Activated T-cell treated with anti-CD3 and anti-CD28 coated beads, Interleukin-2, amount 50 U/mL, for 4 hours (primary cell): ENCODE results near the gene C10orf71. TPM values are rescaled to one million over a fixed set of nuclear protein-coding genes. Genes with fewer than 3 reads are reported as not detected.

Experiments
- ATAC-seq, 2 donors: fragments of 200-7000 bp; cut with Tn5 transposase; one replicate each; pipeline ENCODE4 v1.10.0; 2021
- DNase-seq: peaks from one replicate; pipeline ENCODE4 v3.0.0-alpha.2; 2020
- H3K27me3 Mint-ChIP-seq: one replicate; pipeline ENCODE4 v1.8.0; 2021; ENCODE audit warnings: low read depth, mixed read lengths
- H3K36me3 Mint-ChIP-seq: one replicate; pipeline ENCODE4 v1.8.0; 2022; ENCODE audit warnings: mixed read lengths; ENCODE audit not compliant: insufficient read depth
- H3K4me1 Mint-ChIP-seq: one replicate; pipeline ENCODE4 v1.8.0; 2021; ENCODE audit warnings: low read depth, mixed read lengths
- H3K4me3 Mint-ChIP-seq: one replicate; pipeline ENCODE4 v1.8.0; 2021; ENCODE audit warnings: mild to moderate bottlenecking, moderate library complexity, mixed read lengths
- H3K9me3 Mint-ChIP-seq: one replicate; pipeline ENCODE4 v1.8.0; 2021; ENCODE audit warnings: mixed read lengths
- total RNA-seq, 3 donors: library from RNA; stranded (reverse); gene quantifications; one replicate each; pipeline ENCODE4 v1.2.1, GENCODE V29; 2021

Gene C10orf71
- total RNA-seq, 3 donors from 2014 or later, result not detected

DNA sequence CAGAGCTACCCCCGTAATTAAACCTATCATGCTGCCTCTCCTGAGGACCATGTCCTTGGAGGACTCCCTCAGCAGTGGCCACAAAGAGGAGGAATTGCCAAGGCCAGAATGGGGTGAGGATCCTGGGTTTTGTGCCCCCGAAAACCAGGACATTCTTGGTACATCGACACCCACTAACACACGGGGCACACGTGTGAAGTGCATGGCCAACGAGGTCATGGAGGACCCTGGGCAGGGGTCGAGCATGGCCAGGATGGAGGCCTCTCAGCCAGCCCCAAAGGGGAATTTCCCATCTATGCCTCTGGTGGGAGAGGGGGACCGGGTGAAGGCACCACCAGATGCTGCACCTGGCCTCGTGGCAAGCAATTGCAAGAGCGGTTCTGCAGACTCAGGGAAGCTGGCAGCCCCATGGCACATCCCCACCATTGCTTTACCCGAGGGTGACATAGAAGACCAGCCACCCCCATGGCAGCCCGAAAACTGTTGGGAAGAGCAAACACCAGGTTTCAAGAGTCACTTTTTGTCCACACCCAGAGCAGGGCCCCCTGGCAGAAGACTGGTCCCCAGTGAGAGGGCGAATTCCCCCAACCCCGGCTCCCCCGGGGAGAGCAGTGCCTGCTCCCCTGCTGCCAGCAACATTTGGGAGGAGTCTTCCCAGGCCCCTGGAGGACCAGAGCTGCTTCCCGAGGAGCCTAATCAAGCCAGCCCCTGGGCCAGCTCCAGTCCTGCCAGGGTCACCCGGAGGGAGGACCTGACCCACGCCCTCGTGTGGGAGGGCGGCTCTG is 26.4 kb downstream of the C10orf71 start:
- H3K9me3 Mint-ChIP-seq, result no peaks in the 10 kb centered on the region
- no peaks in the 10 kb centered on the region for H3K36me3 Mint-ChIP-seq
- no peaks in the 10 kb centered on the region for H3K4me1 Mint-ChIP-seq
- ATAC-seq, result no peak
- peaks cover 5% of the 10 kb centered on the region for H3K27me3 Mint-ChIP-seq
- DNase-seq, result no peak
- no peak overlapping the region for H3K4me3 Mint-ChIP-seq

- Mint-ChIP-seq H3K9me3 (no peaks in the 10 kb centered on the region), H3K36me3 (no peaks in the 10 kb centered on the region), H3K4me1 (no peaks in the 10 kb centered on the region), H3K4me3 (no peak overlapping the region), H3K27me3 (peaks cover 5% of the 10 kb centered on the region)
- no peak for ATAC-seq
- no peak for DNase-seq
Measured at GRCh38 chr10:49325916-49326783, 27.2 kb downstream of the C10orf71 start.

GRCh38 chr10:49327036-49327813 is 28.3 kb downstream of the C10orf71 start:
- no peaks in the 10 kb centered on the region for H3K9me3 Mint-ChIP-seq
- no peaks in the 10 kb centered on the region for H3K36me3 Mint-ChIP-seq
- peaks cover 5% of the 10 kb centered on the region for H3K27me3 Mint-ChIP-seq
- DNase-seq, result no peak
- H3K4me3 Mint-ChIP-seq, result no peak overlapping the region
- no peaks in the 10 kb centered on the region for H3K4me1 Mint-ChIP-seq
- no peak for ATAC-seq

GRCh38 chr10:49328401-49329145 is 29.6 kb downstream of the C10orf71 start:
- H3K27me3 Mint-ChIP-seq, result peaks cover 5% of the 10 kb centered on the region
- ATAC-seq, result no peak

DNA sequence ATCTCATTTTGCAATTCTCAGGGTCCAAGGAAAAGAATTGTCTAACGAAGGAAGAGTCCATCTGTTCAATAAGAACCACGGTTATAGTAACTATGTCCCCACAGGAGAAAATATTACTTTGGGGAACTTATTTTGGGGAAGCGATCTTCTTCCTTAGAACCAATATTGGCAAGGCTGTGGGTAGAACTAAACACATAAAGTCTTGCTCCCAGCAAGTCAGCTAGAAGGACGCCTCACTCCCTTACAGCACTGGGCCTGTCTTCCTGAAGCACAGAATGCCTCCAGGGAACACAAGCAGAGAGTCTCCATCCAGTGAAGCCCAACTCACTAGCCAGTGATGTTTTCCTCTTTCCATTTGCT is 30.2 kb downstream of the C10orf71 start:
- Mint-ChIP-seq H3K4me3 (no peak overlapping the region), H3K9me3 (no peaks in the 10 kb centered on the region)

More at GRCh38 chr10:49328401-49329145, 29.6 kb downstream of the C10orf71 start:
- H3K9me3 Mint-ChIP-seq, result no peaks in the 10 kb centered on the region
- H3K4me3 Mint-ChIP-seq, result no peak overlapping the region
- no peaks in the 10 kb centered on the region for H3K36me3 Mint-ChIP-seq
- DNase-seq, result no peak
- no peaks in the 10 kb centered on the region for H3K4me1 Mint-ChIP-seq

DNA sequence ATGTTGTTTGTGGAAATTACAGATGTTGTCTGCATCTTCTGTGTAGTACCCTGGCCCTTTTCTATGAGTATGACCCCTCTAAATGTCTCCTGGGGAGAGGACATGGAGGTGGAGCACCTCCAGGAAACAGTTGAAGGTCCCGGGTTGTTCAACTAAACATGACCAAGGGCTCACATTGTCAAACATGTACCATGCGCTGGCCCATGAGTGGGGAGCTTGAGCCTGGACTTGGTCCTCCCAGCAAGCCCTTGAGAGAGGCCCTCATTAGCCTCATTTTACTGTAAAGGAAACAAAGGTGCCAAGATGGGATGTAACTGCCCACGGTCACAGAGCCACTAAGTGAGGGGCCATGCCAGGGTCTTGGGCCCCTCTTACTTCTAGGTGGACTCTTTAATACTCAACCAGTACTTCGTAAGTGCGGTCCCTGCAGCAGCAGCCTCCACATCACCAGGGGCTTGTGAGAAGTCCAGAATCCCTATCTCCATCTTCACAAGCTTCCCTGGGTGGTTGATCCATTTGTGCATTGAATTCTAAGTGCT is 31.2 kb downstream of the C10orf71 start:
- no peak for DNase-seq
- Mint-ChIP-seq H3K9me3 (peaks cover 6% of the 10 kb centered on the region), H3K27me3 (peaks cover 5% of the 10 kb centered on the region), H3K4me3 (no peak overlapping the region), H3K36me3 (no peaks in the 10 kb centered on the region), H3K4me1 (peaks cover 6% of the 10 kb centered on the region)
- no peak for ATAC-seq

More for the DNA sequence above, 30.2 kb downstream of the C10orf71 start:
- H3K36me3 Mint-ChIP-seq, result no peaks in the 10 kb centered on the region
- H3K27me3 Mint-ChIP-seq, result peaks cover 5% of the 10 kb centered on the region
- H3K4me1 Mint-ChIP-seq, result no peaks in the 10 kb centered on the region
- ATAC-seq, result no peak
- DNase-seq, result no peak

DNA sequence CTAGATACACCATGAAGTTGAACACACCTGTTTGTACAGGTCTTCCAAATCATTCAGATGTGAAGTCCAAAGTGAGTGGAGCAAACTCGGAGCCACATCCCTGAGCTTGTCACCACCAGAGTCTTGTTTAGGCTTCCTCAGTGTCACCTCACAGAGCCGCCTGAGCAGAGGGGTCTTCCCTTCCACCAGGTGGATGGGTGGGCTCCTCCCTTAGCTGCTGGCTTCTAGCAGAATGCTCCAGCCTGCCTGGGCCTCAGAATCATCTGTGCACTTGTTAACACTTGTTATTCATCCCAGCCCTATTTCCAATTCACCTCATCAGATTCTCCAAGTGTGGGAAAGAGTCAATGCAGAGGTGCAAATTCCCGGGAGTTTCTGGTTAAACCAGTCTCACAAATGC is 32.5 kb downstream of the C10orf71 start:
- Mint-ChIP-seq H3K4me1 (peaks cover 16% of the 10 kb centered on the region), H3K27me3 (peaks cover 3% of the 10 kb centered on the region), H3K9me3 (peaks cover 14% of the 10 kb centered on the region), H3K36me3 (no peaks in the 10 kb centered on the region), H3K4me3 (no peak overlapping the region)
- DNase-seq, result no peak
- no peak for ATAC-seq

DNA sequence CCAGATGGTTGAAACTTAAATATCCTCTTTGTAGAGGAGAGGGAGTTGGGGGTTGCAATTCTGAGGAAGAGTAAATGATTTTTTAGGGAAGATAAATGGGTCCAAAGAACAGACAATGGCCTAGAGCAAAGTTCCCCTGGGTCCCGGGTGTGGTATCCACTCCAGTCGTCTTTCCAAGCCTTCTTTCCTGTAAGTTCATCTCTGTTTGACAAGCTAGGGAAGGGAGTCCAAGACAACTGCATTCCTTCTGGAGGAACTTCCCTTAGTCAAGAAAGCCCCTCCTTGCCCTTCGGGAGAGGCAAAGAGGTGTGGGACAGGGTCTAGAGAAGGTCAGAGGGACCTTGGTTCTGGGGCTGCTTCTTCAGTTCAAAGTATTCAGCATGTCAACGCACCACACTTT is 33.4 kb downstream of the C10orf71 start:
- no peak for ATAC-seq
- Mint-ChIP-seq H3K4me1 (peaks cover 16% of the 10 kb centered on the region), H3K27me3 (peaks cover 3% of the 10 kb centered on the region), H3K4me3 (no peak overlapping the region), H3K9me3 (peaks cover 14% of the 10 kb centered on the region), H3K36me3 (no peaks in the 10 kb centered on the region)
- DNase-seq, result no peak

- Mint-ChIP-seq H3K36me3 (no peaks in the 10 kb centered on the region), H3K4me1 (peaks cover 16% of the 10 kb centered on the region), H3K9me3 (peaks cover 14% of the 10 kb centered on the region), H3K27me3 (peaks cover 3% of the 10 kb centered on the region), H3K4me3 (no peak overlapping the region)
- DNase-seq, result no peak
- ATAC-seq, result no peak
Measured at GRCh38 chr10:49332768-49333167, 33.8 kb downstream of the C10orf71 start.

DNA sequence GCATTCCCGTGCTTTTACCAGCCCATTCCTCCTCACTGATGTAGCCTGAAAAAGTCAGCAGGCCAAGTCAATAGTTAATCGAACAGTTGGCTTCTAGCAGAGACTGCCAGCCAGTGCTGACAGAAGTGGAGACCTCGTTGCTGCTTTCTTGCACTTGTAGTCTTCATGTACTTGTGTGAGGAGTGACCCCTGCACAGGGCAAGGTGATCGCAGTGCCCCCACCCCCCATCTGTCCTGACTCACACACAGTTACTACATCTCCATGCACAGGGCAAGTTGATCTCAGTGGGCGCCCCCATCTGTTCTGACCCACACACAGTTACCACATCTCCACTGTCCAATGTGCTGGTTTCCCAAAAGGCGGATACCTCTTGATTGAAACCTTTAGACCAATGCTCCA is 34.2 kb downstream of the C10orf71 start:
- DNase-seq (no peak), ATAC-seq (no peak)
- Mint-ChIP-seq H3K27me3 (peaks cover 3% of the 10 kb centered on the region), H3K36me3 (no peaks in the 10 kb centered on the region), H3K9me3 (peaks cover 14% of the 10 kb centered on the region), H3K4me1 (peaks cover 16% of the 10 kb centered on the region), H3K4me3 (no peak overlapping the region)

DNA sequence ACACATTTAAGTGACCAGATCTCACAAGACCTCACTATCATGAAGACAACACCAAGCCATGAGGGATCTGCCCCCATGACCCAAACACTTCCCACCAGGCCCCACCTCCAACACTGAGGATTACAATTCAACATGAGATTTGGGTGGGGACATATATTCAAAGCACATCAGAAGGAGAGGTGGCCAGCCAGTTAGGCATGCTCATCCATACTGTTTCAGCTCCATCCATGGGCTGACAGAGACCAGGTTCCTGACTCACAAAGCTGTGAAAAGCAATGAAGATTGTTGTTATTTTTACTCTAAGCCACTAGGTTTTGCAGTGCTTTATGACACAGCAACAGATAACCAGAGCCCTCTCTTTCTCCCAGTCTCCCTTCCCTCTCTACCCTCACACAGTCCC is 36.0 kb downstream of the C10orf71 start:
- no peak overlapping the region for H3K4me3 Mint-ChIP-seq
- DNase-seq (no peak), ATAC-seq (no peak)
- peaks cover 14% of the 10 kb centered on the region for H3K9me3 Mint-ChIP-seq
- H3K27me3 Mint-ChIP-seq, result peaks cover 7% of the 10 kb centered on the region
- peaks cover 16% of the 10 kb centered on the region for H3K4me1 Mint-ChIP-seq
- no peaks in the 10 kb centered on the region for H3K36me3 Mint-ChIP-seq

- no peak for DNase-seq
- Mint-ChIP-seq H3K9me3 (peaks cover 14% of the 10 kb centered on the region), H3K4me3 (no peak overlapping the region), H3K27me3 (peaks cover 9% of the 10 kb centered on the region), H3K36me3 (no peaks in the 10 kb centered on the region), H3K4me1 (peaks cover 16% of the 10 kb centered on the region)
- no peak for ATAC-seq
Measured at GRCh38 chr10:49335364-49335972, 36.5 kb downstream of the C10orf71 start.

DNA sequence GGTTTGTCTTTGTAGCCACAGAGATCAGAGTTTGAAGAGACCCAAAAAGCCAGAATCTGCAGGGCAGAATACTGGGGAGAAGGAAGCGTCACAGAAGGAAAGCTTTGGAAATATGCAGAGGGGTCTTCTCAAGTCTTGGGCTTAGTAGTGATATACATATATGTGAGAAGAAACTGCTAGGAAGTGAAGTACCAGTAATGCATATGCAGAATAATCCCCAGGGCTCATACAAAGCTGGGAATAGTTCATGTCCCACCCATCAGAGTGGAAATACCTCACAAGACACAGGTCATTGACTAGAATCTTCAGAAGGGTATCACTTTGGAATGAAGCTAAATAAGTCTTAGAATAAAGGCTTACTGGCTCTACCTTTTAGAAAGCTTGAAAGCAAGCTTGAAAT is 39.6 kb downstream of the C10orf71 start:
- Mint-ChIP-seq H3K4me1 (peaks cover 16% of the 10 kb centered on the region), H3K9me3 (peaks cover 14% of the 10 kb centered on the region), H3K36me3 (no peaks in the 10 kb centered on the region), H3K4me3 (no peak overlapping the region), H3K27me3 (peaks cover 9% of the 10 kb centered on the region)
- DNase-seq, result no peak
- ATAC-seq, result no peak
